ENCODE data around the gene CCNB1IP1.

The CCNB1IP1 gene, protein sequence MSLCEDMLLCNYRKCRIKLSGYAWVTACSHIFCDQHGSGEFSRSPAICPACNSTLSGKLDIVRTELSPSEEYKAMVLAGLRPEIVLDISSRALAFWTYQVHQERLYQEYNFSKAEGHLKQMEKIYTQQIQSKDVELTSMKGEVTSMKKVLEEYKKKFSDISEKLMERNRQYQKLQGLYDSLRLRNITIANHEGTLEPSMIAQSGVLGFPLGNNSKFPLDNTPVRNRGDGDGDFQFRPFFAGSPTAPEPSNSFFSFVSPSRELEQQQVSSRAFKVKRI

GRCh38 chr14:20332788-20333493 is at the start of gene CCNB1IP1:
Gene CCNB1IP1 (minus strand): TSS chr14:20333279. CDS start chr14:20316523, 16,756 bp downstream.
- peak within 1 kb of the TSS; percentile 95 for H3K4me3 ChIP-seq (ENCODE audit: control insufficient read depth, low read depth, low read length)
- DNase-seq (ENCODE audit: low read depth) = peak; percentile 93
- TF ChIP-seq CTCF (conservative IDR thresholded peaks at IDR 0.05; ENCODE audit: control insufficient read depth, insufficient read depth, low read depth, low read length) = no peak

DNA sequence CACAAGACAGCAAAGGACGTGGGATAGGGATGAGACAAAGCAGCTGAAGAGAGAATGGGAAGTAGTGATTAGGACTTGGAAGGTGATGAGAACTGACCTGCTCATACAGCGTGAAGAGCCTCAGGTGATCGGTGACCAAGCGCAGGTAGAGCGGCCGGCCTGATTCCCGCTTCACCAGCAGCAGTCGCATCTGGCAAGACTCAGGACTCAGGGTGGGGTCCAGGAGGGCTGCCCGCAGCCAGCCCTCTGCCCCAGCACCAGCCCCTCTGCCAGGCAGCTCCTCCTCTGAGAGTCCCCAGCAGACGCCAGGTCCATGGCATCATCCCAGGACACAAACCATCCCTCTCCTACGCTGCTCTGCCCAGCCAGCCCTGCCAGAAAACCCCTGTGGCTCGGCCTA is 49.4 kb upstream of the CCNB1IP1 start:
- H3K4me3 ChIP-seq (ENCODE audit: control insufficient read depth, low read depth, low read length) = no peak overlapping the region
- no peak for TF ChIP-seq CTCF (conservative IDR thresholded peaks at IDR 0.05; ENCODE audit: control insufficient read depth, insufficient read depth, low read depth, low read length)
- DNase-seq (ENCODE audit: low read depth) = no peak

DNA sequence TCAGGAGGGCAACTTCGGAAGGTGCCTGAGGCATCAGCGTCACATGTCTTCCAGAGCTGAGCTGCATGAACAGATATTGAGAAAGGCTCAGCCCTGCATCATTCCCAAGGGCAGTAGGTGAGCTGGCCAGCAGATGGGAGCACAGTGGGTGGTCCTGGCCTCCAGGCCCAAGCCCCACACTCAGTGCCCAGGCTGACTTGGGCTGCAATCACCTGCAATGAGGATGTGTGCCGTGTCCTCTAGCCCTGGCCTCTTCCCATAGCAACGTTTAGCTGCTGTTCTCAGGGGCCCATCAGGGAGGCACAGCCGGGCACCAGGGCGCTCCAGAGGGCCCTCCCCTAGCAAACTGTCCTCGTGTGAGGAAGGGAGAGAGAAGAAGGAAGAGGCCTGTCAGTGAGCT is 48.3 kb upstream of the CCNB1IP1 start:
- DNase-seq (ENCODE audit: low read depth) = no peak
- no peak overlapping the region for H3K4me3 ChIP-seq (ENCODE audit: control insufficient read depth, low read depth, low read length)
- no peak for TF ChIP-seq CTCF (conservative IDR thresholded peaks at IDR 0.05; ENCODE audit: control insufficient read depth, insufficient read depth, low read depth, low read length)

- DNase-seq (ENCODE audit: low read depth) = no peak
- TF ChIP-seq CTCF (conservative IDR thresholded peaks at IDR 0.05; ENCODE audit: control insufficient read depth, insufficient read depth, low read depth, low read length) = no peak
- no peak overlapping the region for H3K4me3 ChIP-seq (ENCODE audit: control insufficient read depth, low read depth, low read length)
Measured at GRCh38 chr14:20380681-20381080, 47.6 kb upstream of the CCNB1IP1 start.

- no peak for TF ChIP-seq CTCF (conservative IDR thresholded peaks at IDR 0.05; ENCODE audit: control insufficient read depth, insufficient read depth, low read depth, low read length)
- no peak overlapping the region for H3K4me3 ChIP-seq (ENCODE audit: control insufficient read depth, low read depth, low read length)
- DNase-seq (ENCODE audit: low read depth) = no peak
Measured at GRCh38 chr14:20379743-20380142, 46.7 kb upstream of the CCNB1IP1 start.

DNA sequence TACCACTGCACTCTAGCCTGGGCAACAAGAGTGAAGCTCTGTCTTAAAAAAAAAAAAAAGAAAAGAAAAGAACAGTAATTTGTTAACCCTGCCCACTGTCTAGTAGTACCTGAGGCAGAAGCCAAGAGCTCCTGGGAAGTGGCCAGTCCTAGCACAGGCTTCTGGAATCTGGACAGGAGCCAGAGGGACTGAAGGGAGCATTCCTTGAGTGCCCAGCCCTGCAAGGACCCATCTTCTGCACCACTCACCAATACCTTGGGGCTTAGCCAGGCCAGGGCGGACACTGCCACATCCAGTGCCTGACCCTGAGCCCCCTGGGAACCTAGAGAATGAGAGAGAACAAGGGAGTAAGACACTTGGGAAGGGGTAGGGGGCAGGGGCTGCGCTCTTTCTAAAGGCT is 44.1 kb upstream of the CCNB1IP1 start:
- H3K4me3 ChIP-seq (ENCODE audit: control insufficient read depth, low read depth, low read length) = no peak overlapping the region

More for the DNA sequence above, 44.1 kb upstream of the CCNB1IP1 start:
- no peak for DNase-seq (ENCODE audit: low read depth)
- no peak for TF ChIP-seq CTCF (conservative IDR thresholded peaks at IDR 0.05; ENCODE audit: control insufficient read depth, insufficient read depth, low read depth, low read length)
